Left ventricle myocardium superior (tissue), 1 donor: ENCODE results near the gene TNKS2. TPM values are rescaled to one million over a fixed set of nuclear protein-coding genes. Genes with fewer than 3 reads are reported as not detected.
"Not testable (repeated sequence)": the region's sequence is repeated elsewhere in the genome, so short reads cannot be mapped to it uniquely, and the experiment has no call there.

Source experiments
- ATAC-seq: fragments of 200-7000 bp; cut with Tn5 transposase; one replicate; pipeline ENCODE4 v1.9.1; 2020; ENCODE audit warnings: mild to moderate bottlenecking, moderate library complexity
- DNase-seq: peaks from one replicate; pipeline ENCODE4 v3.0.0-alpha.2; 2020
- intact Hi-C: fragments of 100-400 bp; cut with micrococcal nuclease; formaldehyde crosslinking; loops from one replicate; pipeline ENCODE4 v1.11.0; 2022
- total RNA-seq: library from RNA; stranded (reverse); fragmentation: NEBNext Ultra II Directional; extraction: Animal tissue kit (Norgen Biotek cat#: 25700); gene quantifications from one replicate; pipeline ENCODE4 v1.2.1, GENCODE V29; 2021
- donor health status: DM: no; HTN: yes; CAD: no; lungs with severe emphysema.

Gene TNKS2
- total RNA-seq, 1 donor from 2014 or later = 15.3 TPM

- ATAC-seq (no peak), DNase-seq (no peak)
- intact Hi-C loops = no loop called here
Measured at GRCh38 chr10:91787810-91788209, 10.4 kb upstream of the TNKS2 start.

- DNase-seq = no peak
- intact Hi-C loops = no loop called here
- ATAC-seq = peak; percentile 36
Measured at GRCh38 chr10:91788527-91788926, 9.7 kb upstream of the TNKS2 start.

GRCh38 chr10:91796331-91797047 is 1.7 kb upstream of the TNKS2 start:
- intact Hi-C loops = no loop called here
- peak; percentile 37 for ATAC-seq
- no peak for DNase-seq

- no peak for DNase-seq
- ATAC-seq = no peak
- intact Hi-C loops = no loop called here
Measured at GRCh38 chr10:91797048-91797690, 1.1 kb upstream of the TNKS2 start.

- ATAC-seq (peak; percentile 9), DNase-seq (no peak)
- intact Hi-C loops = no loop called here
Measured at GRCh38 chr10:91798649-91799611, 704 bp downstream of the TNKS2 start.

- intact Hi-C loops = no loop called here
- DNase-seq (no peak), ATAC-seq (no peak)
Measured at GRCh38 chr10:91799612-91799975, 1.4 kb downstream of the TNKS2 start.

- ATAC-seq (no peak), DNase-seq (no peak)
- intact Hi-C loops = no loop called here
Measured at GRCh38 chr10:91800182-91800581, 2.0 kb downstream of the TNKS2 start.

- DNase-seq (no peak), ATAC-seq (no peak)
- intact Hi-C loops = no loop called here
Measured at GRCh38 chr10:91800756-91801155, 2.5 kb downstream of the TNKS2 start.

GRCh38 chr10:91803386-91804125 is 5.3 kb downstream of the TNKS2 start:
- intact Hi-C loops = no loop called here
- ATAC-seq = no peak
- no peak for DNase-seq

- DNase-seq (no peak), ATAC-seq (no peak)
- intact Hi-C loops = no loop called here
Measured at GRCh38 chr10:91804126-91804510, 5.9 kb downstream of the TNKS2 start.

- intact Hi-C loops = no loop called here
- ATAC-seq (no peak), DNase-seq (no peak)
Measured at GRCh38 chr10:91805110-91805838, 7.0 kb downstream of the TNKS2 start.

GRCh38 chr10:91807264-91807663 is 9.0 kb downstream of the TNKS2 start:
- DNase-seq, ATAC-seq, intact Hi-C loops: not testable (repeated sequence)

- no peak for ATAC-seq
- intact Hi-C loops = no loop called here
Measured at GRCh38 chr10:91813251-91813650, 15.0 kb downstream of the TNKS2 start.

GRCh38 chr10:91816981-91817380 is 18.8 kb downstream of the TNKS2 start:
- DNase-seq = no peak
- intact Hi-C loops = no loop called here
- peak; percentile 41 for ATAC-seq

More at GRCh38 chr10:91813251-91813650, 15.0 kb downstream of the TNKS2 start:
- no peak for DNase-seq

- DNase-seq (no peak), ATAC-seq (no peak)
- intact Hi-C loops = no loop called here
Measured at GRCh38 chr10:91820144-91820543, 21.9 kb downstream of the TNKS2 start.

GRCh38 chr10:91824076-91824475 is 25.9 kb downstream of the TNKS2 start:
- no peak for ATAC-seq
- intact Hi-C loops = no loop called here

GRCh38 chr10:91829268-91829667 is 31.0 kb downstream of the TNKS2 start:
- intact Hi-C loops = no loop called here
- DNase-seq (no peak), ATAC-seq (no peak)

More at GRCh38 chr10:91824076-91824475, 25.9 kb downstream of the TNKS2 start:
- no peak for DNase-seq

GRCh38 chr10:91838199-91838598 is 40.0 kb downstream of the TNKS2 start:
- intact Hi-C loops = no loop called here
- DNase-seq (no peak), ATAC-seq (no peak)

GRCh38 chr10:91843083-91843482 is 44.9 kb downstream of the TNKS2 start:
- DNase-seq (no peak), ATAC-seq (no peak)
- intact Hi-C loops = no loop called here
